Mammary epithelial cell (primary cell): ENCODE measurements around the gene ATP12A.

Source experiments
- EZH2 ChIP-seq: IDR thresholded peaks from 2 replicates; pipeline ENCODE4 v1.6.1; 2012; ENCODE audit warnings: low read length, inconsistent platforms, borderline replicate concordance
- TF ChIP-seq, protein P1 (sequence below), 2 donors: IDR thresholded peaks in 1 of 2; conservative IDR thresholded peaks in 1 of 2; 2 replicates each; pipeline ENCODE4 v1.5.1; 2011 to 2012; ENCODE audit warnings: inconsistent platforms in 2 of 2, low read length in 2 of 2, mild to moderate bottlenecking in 2 of 2, control low read depth in 1 of 2, low read depth in 1 of 2; ENCODE audit not compliant: insufficient read depth in 1 of 2; ENCODE audit errors: extremely low read depth in 1 of 2

- TF ChIP-seq, protein P1, sequence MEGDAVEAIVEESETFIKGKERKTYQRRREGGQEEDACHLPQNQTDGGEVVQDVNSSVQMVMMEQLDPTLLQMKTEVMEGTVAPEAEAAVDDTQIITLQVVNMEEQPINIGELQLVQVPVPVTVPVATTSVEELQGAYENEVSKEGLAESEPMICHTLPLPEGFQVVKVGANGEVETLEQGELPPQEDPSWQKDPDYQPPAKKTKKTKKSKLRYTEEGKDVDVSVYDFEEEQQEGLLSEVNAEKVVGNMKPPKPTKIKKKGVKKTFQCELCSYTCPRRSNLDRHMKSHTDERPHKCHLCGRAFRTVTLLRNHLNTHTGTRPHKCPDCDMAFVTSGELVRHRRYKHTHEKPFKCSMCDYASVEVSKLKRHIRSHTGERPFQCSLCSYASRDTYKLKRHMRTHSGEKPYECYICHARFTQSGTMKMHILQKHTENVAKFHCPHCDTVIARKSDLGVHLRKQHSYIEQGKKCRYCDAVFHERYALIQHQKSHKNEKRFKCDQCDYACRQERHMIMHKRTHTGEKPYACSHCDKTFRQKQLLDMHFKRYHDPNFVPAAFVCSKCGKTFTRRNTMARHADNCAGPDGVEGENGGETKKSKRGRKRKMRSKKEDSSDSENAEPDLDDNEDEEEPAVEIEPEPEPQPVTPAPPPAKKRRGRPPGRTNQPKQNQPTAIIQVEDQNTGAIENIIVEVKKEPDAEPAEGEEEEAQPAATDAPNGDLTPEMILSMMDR (conservative IDR thresholded peaks at IDR 0.05 in 1 of 2, IDR thresholded peaks at IDR 0.05 in 1 of 2; ENCODE audit: extremely low read depth in 1 of 2, insufficient read depth in 1 of 2, low read depth in 1 of 2, low read length in 2 of 2) = no peak
- TF ChIP-seq EZH2 = no peak
These were observed 14.7 kb downstream of the ATP12A start for GRCh38 chr13:24694907-24695306.
